ENCODE data around the gene RYR2.

DNA sequence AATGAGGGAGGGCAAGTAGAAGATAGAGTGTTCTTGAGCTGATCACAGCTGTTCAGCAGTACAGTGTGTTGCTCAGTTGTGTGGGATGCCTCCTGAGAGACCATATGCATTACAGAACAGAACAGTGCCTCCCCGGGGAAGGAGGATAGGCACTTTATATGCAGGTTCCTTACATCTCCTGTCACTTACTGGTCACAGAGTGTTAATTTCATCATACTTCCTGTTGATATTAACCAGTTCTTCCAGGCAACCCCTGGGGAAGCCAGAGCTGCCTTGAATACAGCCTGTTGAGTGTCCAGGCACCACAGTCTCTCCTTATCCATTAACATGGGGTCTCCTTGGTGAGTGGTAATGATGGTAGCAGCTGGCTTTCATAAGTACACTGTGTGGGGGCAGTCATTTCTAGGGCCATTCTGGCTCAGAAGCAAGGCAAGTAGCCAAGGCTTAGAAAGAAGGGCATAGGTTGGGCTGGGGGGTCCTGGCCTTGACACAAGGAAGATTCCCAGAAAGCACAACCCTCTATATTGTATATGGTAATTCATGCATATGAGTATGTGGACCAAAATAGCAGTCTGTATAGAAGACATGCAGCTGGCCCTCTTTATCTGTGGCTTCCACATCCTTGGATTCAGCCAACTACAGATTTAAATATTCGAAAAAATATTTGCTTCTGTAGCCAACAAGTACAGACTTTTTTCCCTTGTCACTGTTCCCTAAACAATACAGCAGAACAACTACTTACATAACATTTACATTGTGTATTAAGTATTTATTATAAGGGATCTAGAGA is 706.4 kb downstream of the RYR2 start:
- TF ChIP-seq POLR2AphosphoS5 (IDR thresholded peaks at IDR 0.05) (no peak), POLR2A (IDR thresholded peaks at IDR 0.05) (no peak)
- TF ChIP-seq, protein P1, sequence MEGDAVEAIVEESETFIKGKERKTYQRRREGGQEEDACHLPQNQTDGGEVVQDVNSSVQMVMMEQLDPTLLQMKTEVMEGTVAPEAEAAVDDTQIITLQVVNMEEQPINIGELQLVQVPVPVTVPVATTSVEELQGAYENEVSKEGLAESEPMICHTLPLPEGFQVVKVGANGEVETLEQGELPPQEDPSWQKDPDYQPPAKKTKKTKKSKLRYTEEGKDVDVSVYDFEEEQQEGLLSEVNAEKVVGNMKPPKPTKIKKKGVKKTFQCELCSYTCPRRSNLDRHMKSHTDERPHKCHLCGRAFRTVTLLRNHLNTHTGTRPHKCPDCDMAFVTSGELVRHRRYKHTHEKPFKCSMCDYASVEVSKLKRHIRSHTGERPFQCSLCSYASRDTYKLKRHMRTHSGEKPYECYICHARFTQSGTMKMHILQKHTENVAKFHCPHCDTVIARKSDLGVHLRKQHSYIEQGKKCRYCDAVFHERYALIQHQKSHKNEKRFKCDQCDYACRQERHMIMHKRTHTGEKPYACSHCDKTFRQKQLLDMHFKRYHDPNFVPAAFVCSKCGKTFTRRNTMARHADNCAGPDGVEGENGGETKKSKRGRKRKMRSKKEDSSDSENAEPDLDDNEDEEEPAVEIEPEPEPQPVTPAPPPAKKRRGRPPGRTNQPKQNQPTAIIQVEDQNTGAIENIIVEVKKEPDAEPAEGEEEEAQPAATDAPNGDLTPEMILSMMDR (IDR thresholded peaks at IDR 0.05) = no peak

Measured in breast epithelium (tissue), 3 donors.